GM19324 (cell line): ENCODE data around the gene HOPX.
"Not testable (repeated sequence)": the region's sequence is repeated elsewhere in the genome, so short reads cannot be mapped to it uniquely, and the experiment has no call there.

ENCODE experiments used
- ATAC-seq: cut with Tn5 transposase; IDR thresholded peaks from one replicate; pipeline ENCODE4 v1.9.1; 2021; ENCODE audit warnings: mild to moderate bottlenecking, moderate library complexity; ENCODE audit not compliant: unreplicated experiment, low FRiP score

The HOPX gene

GRCh38 chr4:56681158-56681852 lies at the start of gene HOPX:
TSS of gene HOPX (minus strand) at chr4:56681296. CDS start at chr4:56657816, 23,480 bp downstream.
- ATAC-seq = no peak

- ATAC-seq = no peak
Observed at GRCh38 chr4:56730097-56730496, 49.0 kb upstream of the HOPX start.

GRCh38 chr4:56728512-56728911 lies 47.4 kb upstream of the HOPX start:
- no peak for ATAC-seq

GRCh38 chr4:56727150-56727549 lies 46.1 kb upstream of the HOPX start:
- ATAC-seq = no peak

- ATAC-seq = not testable (repeated sequence)
Observed at GRCh38 chr4:56726593-56726992, 45.5 kb upstream of the HOPX start.

- no peak for ATAC-seq
Observed at GRCh38 chr4:56723659-56724230, 42.6 kb upstream of the HOPX start.

- ATAC-seq = no peak
Observed at GRCh38 chr4:56723201-56723605, 42.1 kb upstream of the HOPX start.

- no peak for ATAC-seq
Observed at GRCh38 chr4:56708146-56708545, 27.1 kb upstream of the HOPX start.

- no peak for ATAC-seq
Observed at GRCh38 chr4:56705966-56706365, 24.9 kb upstream of the HOPX start.

- no peak for ATAC-seq
Observed at GRCh38 chr4:56705334-56705733, 24.2 kb upstream of the HOPX start.

GRCh38 chr4:56704089-56704871 lies 23.2 kb upstream of the HOPX start:
- no peak for ATAC-seq

GRCh38 chr4:56703378-56703777 lies 22.3 kb upstream of the HOPX start:
- no peak for ATAC-seq

- ATAC-seq = no peak
Observed at GRCh38 chr4:56701644-56702043, 20.5 kb upstream of the HOPX start.

GRCh38 chr4:56701161-56701480 lies 20.0 kb upstream of the HOPX start:
- no peak for ATAC-seq

- ATAC-seq = no peak
Observed at GRCh38 chr4:56699537-56700105, 18.5 kb upstream of the HOPX start.

- no peak for ATAC-seq
Observed at GRCh38 chr4:56698329-56698728, 17.2 kb upstream of the HOPX start.

GRCh38 chr4:56696056-56696455 lies 15.0 kb upstream of the HOPX start:
- ATAC-seq = no peak

- not testable (repeated sequence) for ATAC-seq
Observed at GRCh38 chr4:56693476-56693875, 12.4 kb upstream of the HOPX start.

GRCh38 chr4:56692576-56692975 lies 11.5 kb upstream of the HOPX start:
- ATAC-seq = no peak

GRCh38 chr4:56691425-56691824 lies 10.3 kb upstream of the HOPX start:
- ATAC-seq = no peak

GRCh38 chr4:56690393-56690792 lies 9.3 kb upstream of the HOPX start:
- no peak for ATAC-seq
